DMS53 (cell line): ENCODE measurements around the gene PBX2.
A peak's percentile ranks its signal among the peaks of the same experiment; 100 is the strongest.
"Not testable (repeated sequence)": the region's sequence is repeated elsewhere in the genome, so short reads cannot be mapped to it uniquely, and the experiment has no call there.

ENCODE experiments used
- DNase-seq: peaks from one replicate; lab custom pipeline; 2025; lab: John Stamatoyannopoulos, UW

Gene PBX2

DNA sequence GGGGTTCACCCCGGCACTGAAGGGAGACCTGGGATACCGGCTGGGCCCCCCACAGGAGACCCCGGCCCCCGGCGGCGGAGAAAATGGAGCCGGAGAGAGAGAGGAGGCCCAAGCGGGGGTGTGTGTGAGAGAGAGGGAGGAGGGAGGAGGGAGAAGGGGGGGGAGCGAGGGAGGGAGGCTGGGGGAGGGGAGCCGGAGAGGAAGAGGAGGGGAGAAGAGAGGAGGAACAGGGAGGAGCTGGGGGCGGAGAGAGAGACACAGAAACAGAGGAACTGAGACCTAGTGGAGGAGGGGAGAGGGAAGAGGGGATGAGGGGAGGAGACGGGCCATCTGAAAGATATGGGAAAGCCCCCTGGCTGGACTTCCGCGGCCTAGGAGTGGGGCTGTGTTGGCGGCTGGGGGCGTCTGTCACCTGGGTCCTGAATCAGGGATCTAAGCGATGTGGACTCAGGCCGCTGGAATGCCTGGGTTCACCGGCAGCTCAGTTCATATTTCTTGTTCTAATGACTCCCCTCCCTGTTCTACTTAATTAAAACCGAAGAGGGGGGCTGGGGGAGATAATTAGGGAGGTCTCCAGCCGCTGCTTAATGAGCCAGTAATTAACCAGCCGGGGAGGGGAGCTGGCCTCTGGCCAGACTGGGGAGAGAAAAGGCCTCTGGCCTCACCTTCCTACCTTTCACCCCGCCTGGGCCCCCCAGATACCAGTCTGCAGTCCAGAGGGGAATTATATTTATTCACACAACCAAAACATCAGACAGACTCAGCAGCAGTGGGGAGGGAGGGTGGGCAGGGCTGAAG lies at the start of gene PBX2:
Gene PBX2, minus strand, starts transcription at position 149 of the 798 bp plus-strand sequence. CDS start 287 bp downstream, outside the sequence.
- DNase-seq, result peak; percentile 81

- no peak for DNase-seq
These were observed 49.5 kb upstream of the PBX2 start for GRCh38 chr6:32239462-32239861.

GRCh38 chr6:32234934-32235333 lies 44.9 kb upstream of the PBX2 start:
- DNase-seq, result no peak

DNA sequence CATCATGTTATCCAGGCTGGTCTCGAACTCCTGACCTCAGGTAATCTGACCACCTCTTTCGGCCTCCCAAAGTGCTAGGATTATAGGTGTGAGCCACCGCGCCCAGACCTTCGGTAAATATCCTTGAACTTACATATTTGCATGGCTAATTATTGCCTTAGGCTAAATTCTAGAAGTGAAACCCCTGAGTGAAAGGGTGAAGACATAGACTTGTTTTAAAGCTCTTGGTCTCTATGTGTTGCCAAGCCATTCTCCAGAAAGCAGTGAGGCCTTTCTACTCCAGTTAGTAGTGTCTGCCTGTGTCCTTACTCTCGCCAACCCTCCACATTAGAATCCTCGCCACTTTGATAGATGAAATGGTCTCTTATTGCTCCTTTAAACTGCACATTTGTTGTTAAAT lies 36.4 kb upstream of the PBX2 start:
- DNase-seq, result no peak

DNA sequence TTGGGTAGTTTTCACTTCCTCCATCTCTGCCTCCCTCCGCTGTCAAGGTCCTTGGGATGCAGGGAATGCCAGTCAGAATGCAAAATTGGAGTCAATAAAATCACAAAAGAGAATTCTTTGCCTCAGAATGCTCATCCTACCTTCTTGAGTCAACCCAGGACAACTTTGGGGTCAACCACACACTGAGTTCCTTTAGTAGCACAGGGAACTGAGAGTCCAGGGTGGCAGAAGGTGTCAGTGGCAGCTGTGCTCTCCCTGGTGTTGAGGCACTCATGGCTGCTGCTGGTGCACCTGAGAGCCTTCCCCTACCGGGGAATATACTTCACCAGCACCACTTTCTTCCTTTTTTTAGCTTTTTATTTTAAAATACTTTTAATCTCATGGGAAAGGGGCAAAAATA lies 34.7 kb upstream of the PBX2 start:
- no peak for DNase-seq

GRCh38 chr6:32223258-32224235 lies 33.5 kb upstream of the PBX2 start, which contains the start of gene NOTCH4:
TSS of gene NOTCH4 (minus strand) at chr6:32224067. CDS start at chr6:32223928, 139 bp downstream.
- no peak for DNase-seq

GRCh38 chr6:32222333-32223230 lies 32.6 kb upstream of the PBX2 start:
- no peak for DNase-seq

DNA sequence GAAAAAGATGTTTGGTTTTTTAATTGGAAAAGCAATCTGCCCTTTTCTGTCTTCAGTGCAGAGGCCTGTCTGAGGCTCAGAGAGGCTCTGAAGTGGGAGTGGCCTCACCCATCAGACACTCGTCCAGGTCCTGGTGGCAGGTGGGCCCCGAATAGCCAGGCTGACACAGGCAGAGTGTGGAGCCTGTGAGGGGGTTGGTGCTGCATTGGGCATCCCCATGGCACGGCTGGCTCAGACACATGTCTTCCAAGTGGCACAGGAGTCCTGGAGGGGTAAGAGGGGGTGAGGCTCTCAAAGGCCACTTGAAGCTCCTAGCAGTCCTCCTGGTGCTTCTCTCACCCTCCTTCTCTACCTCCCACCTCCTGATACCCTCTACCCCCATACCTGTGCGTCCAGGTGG lies 30.0 kb upstream of the PBX2 start:
- no peak for DNase-seq

DNA sequence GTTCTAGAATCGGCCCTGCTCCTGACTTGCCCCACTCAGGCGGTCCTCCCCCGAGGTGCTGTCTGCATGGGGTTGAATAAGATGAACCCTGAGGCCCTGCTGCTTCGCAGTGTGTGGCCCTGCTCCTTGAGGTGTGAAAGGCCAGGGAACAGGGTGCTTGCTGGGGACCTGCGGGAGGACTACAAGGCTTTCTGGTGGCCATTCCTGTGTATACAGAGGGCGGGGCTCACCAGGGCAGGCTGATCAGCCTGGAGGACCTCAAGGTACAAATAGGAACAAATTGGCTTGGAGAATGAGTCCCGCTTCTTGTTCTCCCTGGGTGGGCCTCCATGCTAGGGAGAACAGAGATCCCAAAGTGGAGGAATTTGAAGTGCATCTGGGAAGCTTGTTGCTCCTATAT lies 28.2 kb upstream of the PBX2 start:
- DNase-seq, result no peak

DNA sequence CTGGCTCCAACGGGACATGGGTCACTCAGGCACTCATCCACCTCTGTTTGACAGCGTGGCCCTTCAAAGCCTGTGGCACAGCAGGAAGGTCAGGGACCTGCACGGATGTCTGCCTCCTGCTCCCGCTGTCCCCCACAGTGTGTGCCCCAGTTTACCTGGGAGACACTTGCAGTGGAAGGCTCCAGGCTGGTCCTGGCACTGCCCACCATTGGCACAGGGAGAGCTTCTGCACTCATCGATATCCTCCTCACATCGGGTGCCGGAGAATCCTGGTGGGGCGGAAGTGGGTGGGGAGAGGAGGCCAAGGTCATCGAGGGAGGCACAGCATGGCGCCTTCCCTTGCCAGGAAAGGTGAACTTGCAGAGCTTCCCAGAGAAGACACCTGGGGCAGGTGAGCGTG lies 27.0 kb upstream of the PBX2 start:
- no peak for DNase-seq

GRCh38 chr6:32216285-32216684 lies 26.3 kb upstream of the PBX2 start:
- no peak for DNase-seq

DNA sequence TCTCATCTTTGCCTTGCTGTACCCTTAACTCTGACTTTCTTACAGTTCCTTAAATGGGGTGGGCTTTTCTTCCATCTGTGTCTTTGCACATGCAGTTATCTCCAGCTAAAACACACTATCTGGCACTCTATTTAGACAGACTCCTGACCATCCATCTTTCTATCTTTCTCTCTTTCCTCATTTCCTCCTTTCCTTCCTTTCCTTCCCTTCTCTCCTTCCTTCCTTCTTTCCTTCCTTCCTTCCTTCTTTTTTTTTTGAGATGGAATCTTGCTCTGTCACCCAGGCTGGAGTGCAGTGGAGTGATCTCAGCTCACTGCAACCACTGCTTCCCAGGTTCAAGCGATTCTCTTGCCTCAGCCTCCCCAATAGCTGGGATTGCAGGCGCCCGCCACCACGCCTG lies 25.6 kb upstream of the PBX2 start:
- no peak for DNase-seq

DNA sequence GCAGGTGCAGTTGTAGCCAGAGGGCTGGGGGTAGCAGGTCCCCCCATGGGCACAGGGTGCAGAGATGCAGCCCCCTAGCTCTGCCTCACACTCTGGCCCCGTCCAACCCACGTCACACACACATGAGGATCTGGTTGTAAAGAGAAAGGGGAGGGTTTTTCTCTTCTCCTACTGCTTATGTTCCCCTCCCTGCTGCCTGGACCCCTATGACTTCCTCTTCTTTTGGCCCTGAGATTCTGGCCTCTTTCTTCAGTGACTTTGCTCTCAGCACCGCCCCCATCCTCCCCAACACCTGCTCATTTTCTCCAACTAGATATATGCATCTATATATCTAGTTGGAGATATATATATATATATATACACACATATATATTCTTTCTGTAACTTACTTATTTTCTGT lies 24.1 kb upstream of the PBX2 start:
- no peak for DNase-seq

GRCh38 chr6:32213649-32214048 lies 23.6 kb upstream of the PBX2 start:
- no peak for DNase-seq

DNA sequence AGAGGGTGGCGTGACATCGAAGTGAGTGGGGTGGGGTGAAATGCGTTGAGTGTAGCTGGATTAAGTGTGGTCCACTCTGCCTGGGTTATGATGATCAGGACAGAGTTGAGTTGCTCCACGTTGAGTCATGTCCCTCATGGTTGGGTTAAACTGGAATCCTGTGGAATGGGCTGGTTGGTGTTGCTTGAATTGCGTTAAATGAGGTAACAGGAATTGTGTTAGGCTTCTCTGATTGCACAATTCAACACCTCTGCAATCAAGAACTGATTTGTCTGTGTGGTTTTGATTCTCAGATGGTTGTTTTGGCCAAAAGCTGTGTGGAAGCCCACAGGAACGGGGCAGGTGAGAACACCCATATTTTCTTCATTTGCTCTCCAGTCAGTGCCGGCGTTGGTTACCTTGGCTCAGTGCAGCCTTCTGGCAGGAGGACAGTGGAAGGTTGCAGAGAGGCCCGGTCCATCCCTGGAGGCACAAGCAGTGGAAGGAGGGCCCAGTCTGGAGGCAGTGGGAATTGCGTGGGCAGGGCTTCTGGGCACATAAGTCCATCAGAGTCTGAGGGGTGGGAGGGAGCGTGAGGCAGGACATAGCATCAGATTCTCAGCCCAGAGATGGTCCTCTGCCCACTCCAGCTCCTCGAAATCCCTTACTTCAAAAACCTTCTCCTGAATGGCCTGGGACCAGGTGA lies 22.2 kb upstream of the PBX2 start:
- no peak for DNase-seq

GRCh38 chr6:32211432-32211831 lies 21.4 kb upstream of the PBX2 start:
- DNase-seq, result not testable (repeated sequence)

- DNase-seq, result no peak
These were observed 20.2 kb upstream of the PBX2 start for GRCh38 chr6:32210191-32210601.

DNA sequence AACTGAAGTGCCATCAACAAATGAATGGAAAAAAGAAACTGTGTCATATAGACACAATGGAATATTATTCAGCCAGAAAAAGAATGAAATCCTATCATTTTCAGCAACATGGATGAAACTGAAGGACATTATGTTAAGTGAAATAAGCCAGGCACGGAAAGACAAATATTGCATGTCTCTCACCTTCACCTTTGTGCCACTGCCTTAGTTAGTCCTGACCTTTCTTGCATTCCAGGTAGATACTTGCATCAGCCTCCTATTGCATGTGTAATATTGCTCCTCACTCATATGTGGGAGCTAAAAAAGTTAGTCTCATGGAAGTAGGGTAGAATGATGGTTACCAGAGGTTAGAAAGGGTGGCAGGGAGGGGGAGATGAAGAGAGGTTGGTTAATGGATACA lies 19.0 kb upstream of the PBX2 start:
- no peak for DNase-seq

DNA sequence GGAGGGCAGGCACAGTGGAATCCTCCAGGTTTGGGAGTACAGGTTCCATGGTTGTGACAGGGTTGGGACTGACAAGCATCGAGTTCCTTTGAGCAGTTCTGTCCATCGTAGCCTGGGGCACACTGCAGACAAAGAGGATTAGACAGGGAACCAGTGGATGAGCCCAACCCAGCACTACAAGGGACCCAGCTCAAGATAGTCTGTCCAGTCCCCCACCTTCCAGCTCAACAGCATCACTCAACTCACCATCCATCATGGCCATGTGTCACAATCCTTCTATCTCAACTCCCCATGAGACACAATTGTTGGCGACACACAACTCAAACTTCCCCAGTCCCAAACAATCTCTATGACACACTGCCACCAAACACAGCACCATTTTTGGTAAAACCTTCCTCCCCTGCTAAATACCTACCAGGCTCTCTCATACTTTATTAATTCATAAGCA lies 14.3 kb upstream of the PBX2 start:
- no peak for DNase-seq

DNA sequence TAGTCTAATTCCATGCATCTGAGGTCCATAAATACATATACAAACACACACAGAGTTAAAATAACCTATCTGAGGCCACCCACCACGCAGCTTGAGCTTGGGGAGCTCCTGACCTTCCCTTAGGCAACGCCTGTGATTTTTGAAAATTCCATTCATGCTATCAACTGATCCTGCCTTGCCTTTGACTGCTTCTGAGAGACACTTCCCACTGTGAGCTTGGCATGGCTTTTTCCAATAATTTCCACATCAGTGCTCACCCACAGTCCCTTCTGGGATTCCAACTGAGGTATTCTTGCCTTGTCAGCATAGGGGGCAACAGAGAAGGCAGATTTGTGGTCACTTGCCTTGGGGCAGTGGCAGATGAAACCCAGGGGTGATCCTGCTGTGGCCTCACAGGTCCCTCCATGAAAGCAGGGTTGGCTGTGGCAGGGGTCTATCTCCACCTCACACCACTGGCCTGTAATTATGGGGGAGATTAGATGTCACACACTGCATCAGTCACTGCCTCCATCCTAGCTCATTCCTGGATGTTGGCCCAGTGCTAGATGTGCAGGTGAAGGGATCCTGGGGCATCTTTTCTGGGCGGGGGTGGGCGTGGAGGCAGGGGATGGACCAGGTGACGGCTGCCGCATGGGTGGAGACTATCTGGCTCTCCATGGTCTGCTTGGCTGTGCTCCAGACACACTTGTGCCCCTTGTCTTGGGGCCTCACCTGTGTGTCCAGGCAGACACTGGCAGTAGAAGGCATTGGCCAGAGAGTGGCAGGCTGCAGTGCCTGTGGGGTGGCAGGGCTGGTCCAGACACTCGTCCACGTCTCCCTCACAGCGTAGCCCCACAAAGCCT lies 13.6 kb upstream of the PBX2 start:
- DNase-seq, result no peak
